ENCODE data around the gene SLC35B2.

DNA sequence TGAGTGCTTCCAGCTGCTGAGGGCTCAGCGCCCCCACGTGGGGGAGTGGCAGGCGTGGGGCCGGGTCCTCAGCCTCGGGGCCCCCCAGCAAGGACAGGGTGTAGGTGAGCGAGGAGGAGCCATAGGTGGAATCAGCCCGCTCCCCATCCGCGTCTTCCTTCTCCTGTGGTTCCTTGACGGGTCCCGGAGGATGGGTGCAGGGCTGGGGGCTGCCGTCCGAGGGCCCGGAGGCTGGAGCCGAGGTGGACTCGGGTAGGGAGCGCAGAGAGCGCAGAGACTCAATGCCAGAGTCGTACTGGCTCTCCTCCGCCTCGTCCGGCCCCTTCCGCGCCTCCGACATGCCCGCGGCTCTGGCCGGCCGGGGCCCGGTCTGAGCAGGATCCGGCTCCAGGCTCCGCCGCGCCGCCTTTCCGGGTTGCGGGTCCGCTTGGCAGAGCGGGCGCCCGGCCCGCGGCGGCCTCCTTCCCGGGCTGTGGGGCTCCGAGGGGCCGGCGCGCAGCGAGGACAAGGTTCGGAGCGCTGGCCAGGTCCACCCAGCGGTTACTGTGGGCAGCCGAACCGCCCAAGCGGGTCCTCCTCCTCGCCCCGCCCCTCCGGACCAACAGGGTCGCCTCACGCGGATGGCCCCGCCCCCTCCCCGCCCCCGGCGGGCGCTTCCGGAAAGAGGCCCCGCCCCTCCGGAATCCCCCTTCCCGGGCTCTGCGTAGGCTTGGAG lies 7.8 kb upstream of the SLC35B2 start, which contains the start of gene NFKBIE:
- TF ChIP-seq, protein P1, sequence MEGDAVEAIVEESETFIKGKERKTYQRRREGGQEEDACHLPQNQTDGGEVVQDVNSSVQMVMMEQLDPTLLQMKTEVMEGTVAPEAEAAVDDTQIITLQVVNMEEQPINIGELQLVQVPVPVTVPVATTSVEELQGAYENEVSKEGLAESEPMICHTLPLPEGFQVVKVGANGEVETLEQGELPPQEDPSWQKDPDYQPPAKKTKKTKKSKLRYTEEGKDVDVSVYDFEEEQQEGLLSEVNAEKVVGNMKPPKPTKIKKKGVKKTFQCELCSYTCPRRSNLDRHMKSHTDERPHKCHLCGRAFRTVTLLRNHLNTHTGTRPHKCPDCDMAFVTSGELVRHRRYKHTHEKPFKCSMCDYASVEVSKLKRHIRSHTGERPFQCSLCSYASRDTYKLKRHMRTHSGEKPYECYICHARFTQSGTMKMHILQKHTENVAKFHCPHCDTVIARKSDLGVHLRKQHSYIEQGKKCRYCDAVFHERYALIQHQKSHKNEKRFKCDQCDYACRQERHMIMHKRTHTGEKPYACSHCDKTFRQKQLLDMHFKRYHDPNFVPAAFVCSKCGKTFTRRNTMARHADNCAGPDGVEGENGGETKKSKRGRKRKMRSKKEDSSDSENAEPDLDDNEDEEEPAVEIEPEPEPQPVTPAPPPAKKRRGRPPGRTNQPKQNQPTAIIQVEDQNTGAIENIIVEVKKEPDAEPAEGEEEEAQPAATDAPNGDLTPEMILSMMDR (conservative IDR thresholded peaks at IDR 0.05; ENCODE audit: low read depth, low read length) = peak; percentile 45
- no peak for TF ChIP-seq EZH2 (IDR thresholded peaks at IDR 0.05; ENCODE audit: low read length, unreplicated experiment)
